GM19043 (cell line): ENCODE measurements around the gene STIM2.
"Not testable (repeated sequence)": the region's sequence is repeated elsewhere in the genome, so short reads cannot be mapped to it uniquely, and the experiment has no call there.

ENCODE experiments used
- ATAC-seq: cut with Tn5 transposase; IDR thresholded peaks from one replicate; pipeline ENCODE4 v1.9.1; 2021; ENCODE audit warnings: low read depth; ENCODE audit not compliant: unreplicated experiment

STIM2 gene

GRCh38 chr4:26947318-26947717 lies 86.7 kb downstream of the STIM2 start:
- ATAC-seq = no peak

- ATAC-seq = no peak
These were observed 89.8 kb downstream of the STIM2 start for GRCh38 chr4:26950446-26950845.

- ATAC-seq = no peak
These were observed 92.2 kb downstream of the STIM2 start for GRCh38 chr4:26952891-26953290.

GRCh38 chr4:26953366-26953765 lies 92.7 kb downstream of the STIM2 start:
- no peak for ATAC-seq

GRCh38 chr4:26953770-26954423 lies 93.3 kb downstream of the STIM2 start:
- ATAC-seq = no peak

GRCh38 chr4:26955241-26955640 lies 94.6 kb downstream of the STIM2 start:
- no peak for ATAC-seq

- no peak for ATAC-seq
These were observed 98.4 kb downstream of the STIM2 start for GRCh38 chr4:26958925-26959653.

- ATAC-seq = no peak
These were observed 99.0 kb downstream of the STIM2 start for GRCh38 chr4:26959654-26960047.

- no peak for ATAC-seq
These were observed 102.1 kb downstream of the STIM2 start for GRCh38 chr4:26962720-26963119.

GRCh38 chr4:26964512-26964911 lies 103.9 kb downstream of the STIM2 start:
- ATAC-seq = no peak

- ATAC-seq = no peak
These were observed 104.4 kb downstream of the STIM2 start for GRCh38 chr4:26964994-26965393.

GRCh38 chr4:26975464-26976181 lies 115.0 kb downstream of the STIM2 start:
- not testable (repeated sequence) for ATAC-seq

- no peak for ATAC-seq
These were observed 117.9 kb downstream of the STIM2 start for GRCh38 chr4:26978387-26979053.

- ATAC-seq = no peak
These were observed 124.3 kb downstream of the STIM2 start for GRCh38 chr4:26984896-26985295.

- ATAC-seq = peak; percentile 80
These were observed 125.2 kb downstream of the STIM2 start for GRCh38 chr4:26985873-26986272.

GRCh38 chr4:26987191-26987590 lies 126.5 kb downstream of the STIM2 start:
- ATAC-seq = no peak

- no peak for ATAC-seq
These were observed 130.4 kb downstream of the STIM2 start for GRCh38 chr4:26991057-26991456.

GRCh38 chr4:26992657-26993361 lies 132.2 kb downstream of the STIM2 start:
- peak; percentile 93 for ATAC-seq

GRCh38 chr4:26993539-26993938 lies 132.9 kb downstream of the STIM2 start:
- no peak for ATAC-seq

GRCh38 chr4:26993967-26994366 lies 133.3 kb downstream of the STIM2 start:
- ATAC-seq = no peak
